Choroid plexus epithelial cell (primary cell): ENCODE measurements around the gene AOX1.

Experiments used
- DNase-seq: peaks from one replicate; pipeline ENCODE4 v3.0.0-alpha.2; 2010; ENCODE audit warnings: low read depth
- H3K4me3 ChIP-seq: 2 replicates; pipeline ENCODE4 v1.5.1; 2011; ENCODE audit warnings: low read depth, mild to moderate bottlenecking, control low read depth, low read length, moderate library complexity
- TF ChIP-seq, protein P1 (sequence below): conservative IDR thresholded peaks from 2 replicates; pipeline ENCODE4 v1.5.1; 2011; ENCODE audit warnings: low read depth, mild to moderate bottlenecking, control low read depth, inconsistent platforms, low read length, moderate library complexity

The AOX1 gene

DNA sequence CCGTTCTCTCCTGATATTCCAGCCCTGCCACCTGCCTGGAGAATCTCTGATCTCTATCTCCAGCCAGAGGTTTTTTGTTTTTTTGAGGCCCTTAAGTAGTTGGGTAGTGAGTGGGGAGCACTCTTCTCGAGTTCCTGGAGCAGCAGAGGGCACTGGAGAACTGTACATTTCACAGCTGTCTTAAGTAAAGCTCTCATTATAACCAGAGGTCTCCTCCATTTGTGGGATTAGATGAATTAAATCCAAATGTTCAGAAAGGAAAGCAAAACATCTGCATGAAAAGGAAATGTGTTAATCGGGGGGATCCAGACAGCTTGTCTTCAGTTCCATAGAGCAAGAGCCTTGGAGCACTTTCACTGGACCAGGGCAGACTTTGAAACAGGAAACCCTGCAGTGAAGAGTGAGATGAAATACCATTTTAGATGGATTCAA lies 32.8 kb downstream of the AOX1 start:
- TF ChIP-seq, protein P1, sequence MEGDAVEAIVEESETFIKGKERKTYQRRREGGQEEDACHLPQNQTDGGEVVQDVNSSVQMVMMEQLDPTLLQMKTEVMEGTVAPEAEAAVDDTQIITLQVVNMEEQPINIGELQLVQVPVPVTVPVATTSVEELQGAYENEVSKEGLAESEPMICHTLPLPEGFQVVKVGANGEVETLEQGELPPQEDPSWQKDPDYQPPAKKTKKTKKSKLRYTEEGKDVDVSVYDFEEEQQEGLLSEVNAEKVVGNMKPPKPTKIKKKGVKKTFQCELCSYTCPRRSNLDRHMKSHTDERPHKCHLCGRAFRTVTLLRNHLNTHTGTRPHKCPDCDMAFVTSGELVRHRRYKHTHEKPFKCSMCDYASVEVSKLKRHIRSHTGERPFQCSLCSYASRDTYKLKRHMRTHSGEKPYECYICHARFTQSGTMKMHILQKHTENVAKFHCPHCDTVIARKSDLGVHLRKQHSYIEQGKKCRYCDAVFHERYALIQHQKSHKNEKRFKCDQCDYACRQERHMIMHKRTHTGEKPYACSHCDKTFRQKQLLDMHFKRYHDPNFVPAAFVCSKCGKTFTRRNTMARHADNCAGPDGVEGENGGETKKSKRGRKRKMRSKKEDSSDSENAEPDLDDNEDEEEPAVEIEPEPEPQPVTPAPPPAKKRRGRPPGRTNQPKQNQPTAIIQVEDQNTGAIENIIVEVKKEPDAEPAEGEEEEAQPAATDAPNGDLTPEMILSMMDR = peak; percentile 69
- DNase-seq = peak; percentile 91

DNA sequence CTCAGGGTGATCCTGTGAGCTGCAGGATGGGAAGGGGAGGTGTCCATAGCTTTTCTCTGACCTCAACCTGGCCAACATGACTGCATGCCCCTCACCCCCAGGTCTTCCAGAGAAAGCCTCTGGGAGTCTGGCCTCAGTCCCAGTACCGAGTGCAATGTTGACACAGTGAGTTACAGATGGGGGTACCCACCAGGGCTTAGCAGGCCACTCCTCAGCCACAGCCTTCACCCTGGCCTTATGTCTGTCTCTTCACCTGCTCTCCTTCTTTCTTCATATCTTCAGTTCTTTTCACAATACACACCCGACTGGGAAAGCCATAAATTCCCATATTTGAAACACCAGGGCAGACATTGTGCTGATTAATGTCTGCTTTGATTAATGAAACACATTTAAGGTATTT lies 33.5 kb downstream of the AOX1 start:
- TF ChIP-seq, protein P1 = no peak
- DNase-seq = peak; percentile 47
- H3K4me3 ChIP-seq = no peak overlapping the region

More for the DNA sequence above, 32.8 kb downstream of the AOX1 start:
- H3K4me3 ChIP-seq = no peak overlapping the region

DNA sequence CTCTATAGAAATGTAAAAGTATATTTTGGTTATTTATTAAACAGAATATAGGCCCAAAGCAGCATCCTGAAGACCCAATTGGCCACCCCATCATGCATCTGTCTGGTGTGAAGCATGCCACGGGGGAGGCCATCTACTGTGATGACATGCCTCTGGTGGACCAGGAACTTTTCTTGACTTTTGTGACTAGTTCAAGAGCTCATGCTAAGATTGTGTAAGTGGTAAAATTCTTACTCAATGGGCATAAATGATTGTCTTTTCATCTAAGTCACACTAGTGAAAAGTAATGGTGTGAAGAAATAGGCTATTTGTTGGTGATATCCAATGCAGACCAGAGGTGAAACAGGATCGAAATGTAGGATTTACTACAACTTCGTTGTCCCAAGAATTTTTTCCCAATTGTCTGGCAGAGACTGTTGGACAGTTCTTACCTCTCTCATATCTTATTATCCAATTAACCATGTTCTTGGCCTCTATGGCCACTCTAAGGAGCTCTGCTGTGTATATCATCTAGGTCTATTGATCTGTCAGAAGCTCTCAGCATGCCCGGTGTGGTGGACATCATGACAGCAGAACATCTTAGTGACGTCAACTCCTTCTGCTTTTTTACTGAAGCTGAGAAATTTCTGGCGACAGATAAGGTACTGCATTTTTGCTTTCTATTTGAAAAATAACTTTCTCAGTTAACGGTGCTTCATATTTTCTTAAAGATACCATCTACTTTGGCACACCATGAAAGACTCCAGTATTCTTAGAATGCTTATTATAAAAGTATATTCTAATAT lies 35.0 kb downstream of the AOX1 start:
- H3K4me3 ChIP-seq = no peak overlapping the region
- TF ChIP-seq, protein P1 = no peak
- DNase-seq = no peak

DNA sequence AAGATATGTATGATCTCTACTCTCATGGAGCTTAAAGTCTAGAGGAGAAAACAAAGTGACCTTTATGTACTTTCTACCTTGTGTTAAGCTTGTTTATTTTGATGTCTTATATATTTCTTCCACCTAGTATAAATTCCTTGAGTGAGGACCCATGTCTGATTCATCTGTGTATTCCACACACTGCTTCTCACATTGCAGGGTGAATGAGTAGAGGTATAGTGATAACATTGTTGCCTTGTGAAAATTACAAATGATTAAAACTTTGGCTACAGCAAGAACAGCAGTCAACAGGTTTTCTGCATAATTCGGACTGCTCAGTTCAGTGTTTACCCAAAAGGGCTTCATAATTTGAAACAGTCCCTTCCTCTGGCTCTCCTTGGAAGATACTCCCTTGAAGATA lies 36.3 kb downstream of the AOX1 start:
- TF ChIP-seq, protein P1 = no peak
- no peak for DNase-seq
- H3K4me3 ChIP-seq = no peak overlapping the region

DNA sequence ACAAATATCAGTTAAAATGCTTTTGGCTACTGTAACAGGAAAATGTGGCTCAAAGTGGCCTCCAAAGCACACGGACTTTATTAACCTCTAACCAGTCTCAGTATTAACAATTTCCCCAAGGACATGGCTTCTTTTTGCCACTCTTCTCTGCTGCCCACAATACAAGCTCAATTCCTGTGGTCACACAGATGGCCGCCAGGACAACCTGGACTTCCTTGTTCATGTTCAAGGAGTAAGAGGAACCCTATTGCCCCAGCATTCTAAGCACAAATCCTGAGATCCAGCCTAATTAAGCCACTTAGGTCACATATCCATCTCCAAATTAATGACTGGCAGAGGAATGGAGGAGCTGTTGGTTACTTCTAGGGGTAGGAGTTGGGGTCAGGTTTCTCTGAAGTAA lies 38.2 kb downstream of the AOX1 start:
- TF ChIP-seq, protein P1 = no peak
- DNase-seq = no peak

DNA sequence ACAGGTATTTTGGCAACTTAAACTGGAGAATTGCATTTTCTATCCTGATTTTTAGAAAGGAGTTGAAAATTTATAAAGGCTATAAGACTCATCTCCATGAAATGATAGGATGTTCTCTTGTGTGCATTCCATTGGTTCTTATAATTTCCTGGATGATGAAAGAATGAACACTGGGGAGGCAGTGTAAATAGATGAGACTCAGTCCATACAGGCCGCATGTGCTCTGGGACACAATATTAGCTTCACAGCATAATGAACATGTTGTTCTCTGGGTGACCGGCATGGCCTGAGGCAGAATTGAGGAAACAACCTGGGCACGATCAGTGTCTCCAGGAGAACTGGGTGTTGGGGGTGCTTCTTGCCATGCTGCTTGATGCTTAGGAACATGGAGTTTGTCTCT lies 38.8 kb downstream of the AOX1 start:
- H3K4me3 ChIP-seq = no peak overlapping the region
- TF ChIP-seq, protein P1 = peak; percentile 3
- DNase-seq = peak; percentile 92

More for the DNA sequence above, 38.2 kb downstream of the AOX1 start:
- no peak overlapping the region for H3K4me3 ChIP-seq

DNA sequence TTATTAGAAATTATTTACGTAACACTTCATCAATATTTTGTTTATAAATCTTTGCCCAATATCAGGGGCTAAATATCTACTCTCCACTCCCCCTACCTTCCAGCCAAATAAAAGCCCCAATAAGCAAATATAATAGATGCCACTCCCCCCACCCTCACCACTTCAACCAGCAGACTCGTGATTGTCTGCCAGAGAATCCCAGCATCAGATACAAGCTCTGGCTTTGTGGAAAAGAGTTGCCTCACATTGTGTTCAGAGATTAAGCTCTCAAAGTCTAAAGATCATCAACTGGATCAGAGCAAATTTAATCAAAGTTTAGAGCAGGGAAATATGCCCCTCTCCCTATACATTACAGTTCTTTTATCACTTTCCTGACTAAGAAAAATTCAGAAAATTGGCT lies 39.5 kb downstream of the AOX1 start:
- peak; percentile 62 for DNase-seq
- TF ChIP-seq, protein P1 = no peak
- no peak overlapping the region for H3K4me3 ChIP-seq
